GM12864 (cell line): ENCODE data around the gene VPREB3.

Experiments
- DNase-seq: peaks from one replicate; pipeline ENCODE4 v3.0.0-alpha.2; 2011; ENCODE audit warnings: low read depth
- H3K4me3 ChIP-seq: 2 replicates; pipeline ENCODE4 v1.5.1; 2011; ENCODE audit warnings: mild to moderate bottlenecking, low read depth, low read length, control low read depth
- CTCF ChIP-seq: IDR thresholded peaks from 2 replicates; pipeline ENCODE4 v1.5.1; 2011; ENCODE audit warnings: low read depth, mild to moderate bottlenecking, moderate library complexity, low read length, control low read depth, inconsistent platforms; ENCODE audit errors: missing control alignments

Gene VPREB3

GRCh38 chr22:23705358-23705757 lies 48.9 kb downstream of the VPREB3 start:
- DNase-seq, result no peak
- TF ChIP-seq CTCF, result no peak
- no peak overlapping the region for H3K4me3 ChIP-seq

GRCh38 chr22:23704829-23705228 lies 49.4 kb downstream of the VPREB3 start:
- no peak overlapping the region for H3K4me3 ChIP-seq
- no peak for DNase-seq
- TF ChIP-seq CTCF, result no peak

GRCh38 chr22:23704062-23704461 lies 50.2 kb downstream of the VPREB3 start:
- no peak overlapping the region for H3K4me3 ChIP-seq
- DNase-seq, result no peak
- TF ChIP-seq CTCF, result no peak
